Stimulated activated CD4-positive, alpha-beta T cell treated with anti-CD3 and anti-CD28 coated beads, Interleukin-4, amount 100 ng/mL, for 48 hours (primary cell): Measurements from ENCODE around the gene RGS10.

ENCODE experiments used
- DNase-seq, 2 donors: peaks; one replicate each; pipeline ENCODE4 v3.0.0-alpha.2; 2020; ENCODE audit warnings: low read depth in 2 of 2

RGS10 gene

GRCh38 chr10:119518176-119518575 lies 24.3 kb downstream of the RGS10 start:
- DNase-seq, result no peak

GRCh38 chr10:119517235-119518141 lies 25.0 kb downstream of the RGS10 start:
- DNase-seq, result peak; percentile 54 to 58

DNA sequence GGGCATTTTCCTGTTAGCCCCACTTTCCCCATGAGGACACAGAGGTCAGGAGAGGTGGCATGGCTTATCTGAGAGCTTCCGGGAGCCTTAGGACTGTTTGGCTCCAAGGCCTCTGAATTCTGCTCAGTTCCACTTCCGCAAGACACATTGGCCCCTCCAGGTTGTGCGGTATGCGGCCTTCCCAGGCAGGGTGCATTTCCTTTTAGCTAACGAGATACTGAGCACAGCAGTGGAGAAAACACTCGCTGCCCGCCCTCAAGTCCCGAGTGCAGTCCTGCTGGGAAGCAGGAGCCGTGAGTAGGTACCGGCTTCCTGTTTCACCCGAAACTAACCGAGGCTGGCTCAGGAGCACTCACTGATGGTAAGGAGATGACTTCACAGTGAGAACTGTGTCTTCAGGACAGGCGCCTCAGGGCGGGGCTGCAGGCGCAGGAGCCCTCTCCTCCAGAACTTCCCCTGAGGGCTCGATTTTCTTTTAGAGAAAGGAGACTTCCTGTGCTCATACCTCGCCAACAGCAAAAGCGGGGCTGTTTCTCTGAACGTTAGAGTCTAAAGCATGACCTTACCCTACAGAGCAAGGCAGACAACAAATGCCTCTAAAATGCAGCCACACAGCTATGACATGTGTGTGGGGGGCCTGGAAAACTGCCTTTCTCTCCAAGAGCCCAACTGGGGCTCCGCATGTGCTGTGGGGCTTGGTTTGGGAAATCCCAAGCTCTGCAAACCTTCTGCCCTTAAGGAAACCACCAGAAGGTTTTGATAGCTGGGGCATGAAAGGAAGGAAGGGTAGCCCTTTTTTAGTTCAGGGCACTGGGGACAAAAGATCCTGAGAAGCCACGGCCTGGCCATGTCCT lies 25.9 kb downstream of the RGS10 start:
- DNase-seq, result peak; percentile 58 to 65

GRCh38 chr10:119515511-119516045 lies 26.9 kb downstream of the RGS10 start:
- no peak for DNase-seq

GRCh38 chr10:119514819-119515218 lies 27.7 kb downstream of the RGS10 start:
- no peak for DNase-seq

DNA sequence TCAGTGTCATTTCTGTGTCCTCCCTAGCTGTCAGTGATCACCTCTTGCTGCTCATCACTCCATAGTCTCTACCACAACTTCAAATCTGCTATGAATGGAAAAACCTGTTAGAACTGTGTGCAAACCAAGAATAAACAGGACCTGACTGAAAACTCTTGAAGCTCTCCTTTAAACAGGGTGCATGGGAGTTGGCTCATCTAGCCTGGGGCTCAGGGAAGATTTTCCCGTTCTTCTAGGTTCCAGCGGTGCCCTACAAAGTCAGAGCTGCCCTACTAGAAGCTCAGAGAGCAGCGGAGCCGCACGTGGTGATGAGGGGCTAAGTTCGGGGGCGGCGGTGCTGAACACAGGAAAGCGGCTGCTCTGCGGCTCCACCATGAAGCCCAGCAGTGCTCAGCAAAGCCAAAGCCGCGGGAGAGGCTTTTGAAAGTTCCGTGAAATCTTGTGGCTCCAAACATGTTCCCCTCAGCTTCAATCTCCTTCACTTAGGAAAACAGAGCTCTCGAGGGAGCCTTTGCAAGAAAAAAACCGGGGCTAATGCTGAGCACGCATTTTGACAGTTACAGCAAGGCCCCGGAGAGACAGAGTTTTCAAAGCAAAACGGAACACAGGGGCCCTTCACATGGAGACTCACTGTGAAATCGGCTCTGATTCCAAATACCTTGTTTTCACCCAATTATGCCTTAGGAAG lies 30.5 kb downstream of the RGS10 start:
- DNase-seq, result no peak

- no peak for DNase-seq
These were observed 32.5 kb downstream of the RGS10 start for GRCh38 chr10:119509909-119510451.

DNA sequence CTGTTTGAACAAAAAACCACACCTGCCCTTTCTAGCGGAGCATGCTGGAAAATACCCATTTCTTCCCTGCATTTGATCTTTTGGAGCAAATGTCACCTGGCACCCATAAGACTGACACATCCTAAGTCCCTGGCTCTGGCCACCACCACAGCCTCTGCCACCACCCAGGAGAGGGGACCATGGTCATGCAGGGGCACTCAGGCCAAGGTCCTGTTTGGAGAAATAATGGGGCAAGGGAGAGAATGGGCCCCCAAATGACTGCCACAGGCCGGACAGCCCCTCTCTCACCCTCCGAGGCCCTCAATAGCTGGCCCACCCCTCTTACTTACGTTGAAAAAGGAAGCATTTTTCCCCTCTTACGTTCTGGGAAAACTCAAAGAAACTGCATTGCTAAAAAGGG lies 35.4 kb downstream of the RGS10 start:
- DNase-seq, result no peak

DNA sequence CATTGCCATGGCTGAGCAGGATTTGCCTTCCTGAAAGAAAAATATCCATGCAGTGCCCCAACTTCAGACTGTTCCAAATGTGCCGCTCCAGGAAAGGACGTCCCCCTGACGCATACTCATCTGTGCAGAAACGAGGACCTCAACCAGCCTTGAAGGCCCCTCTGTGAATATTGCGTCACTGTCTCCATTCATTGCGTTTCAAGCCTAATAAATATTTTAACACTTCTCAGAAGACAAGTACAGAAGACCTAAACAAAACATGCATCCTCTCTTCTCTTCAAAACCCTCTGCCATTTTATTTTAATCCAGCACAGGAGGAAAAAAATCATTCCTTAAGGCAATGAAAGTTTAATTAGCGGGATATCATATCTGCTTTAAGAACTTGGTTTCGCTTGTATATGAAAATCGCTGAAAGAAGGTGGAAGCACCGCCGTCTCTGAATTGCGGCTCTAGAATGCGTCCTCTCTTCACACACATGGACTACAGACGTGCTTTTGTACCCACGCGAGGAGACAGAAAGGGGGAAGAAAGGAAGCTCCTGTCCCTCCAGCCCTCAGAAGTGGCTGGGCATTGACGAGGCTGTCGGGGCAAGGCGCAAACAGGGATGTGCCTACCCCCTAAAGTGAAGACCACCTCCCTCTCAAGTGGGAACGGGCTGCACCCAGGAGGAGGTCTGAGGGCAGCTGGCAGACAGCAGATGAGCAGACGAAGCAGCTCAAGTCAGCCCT lies 36.8 kb downstream of the RGS10 start:
- DNase-seq, result no peak

- DNase-seq, result no peak
These were observed 37.4 kb downstream of the RGS10 start for GRCh38 chr10:119505131-119505551.

- DNase-seq, result no peak
These were observed 37.9 kb downstream of the RGS10 start for GRCh38 chr10:119504651-119505050.

DNA sequence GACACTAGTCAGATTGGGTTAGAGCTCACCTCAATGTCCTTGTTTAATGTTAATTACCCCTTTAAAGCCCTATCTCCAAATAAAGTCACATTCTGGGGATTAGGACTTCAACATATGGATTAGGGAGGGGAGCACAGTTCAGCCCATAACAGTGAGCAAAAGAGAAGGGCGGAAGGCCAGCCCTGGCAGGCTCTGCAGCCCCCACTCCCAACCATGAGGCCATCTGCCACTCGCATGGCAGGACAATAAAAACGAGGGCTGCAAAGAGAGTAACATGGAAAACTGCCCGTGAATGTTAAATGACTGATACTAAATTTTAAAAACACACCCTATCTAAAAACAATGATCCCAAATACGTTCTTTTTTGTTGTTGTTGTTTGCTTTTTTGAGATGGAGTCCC lies 38.7 kb downstream of the RGS10 start:
- DNase-seq, result no peak

DNA sequence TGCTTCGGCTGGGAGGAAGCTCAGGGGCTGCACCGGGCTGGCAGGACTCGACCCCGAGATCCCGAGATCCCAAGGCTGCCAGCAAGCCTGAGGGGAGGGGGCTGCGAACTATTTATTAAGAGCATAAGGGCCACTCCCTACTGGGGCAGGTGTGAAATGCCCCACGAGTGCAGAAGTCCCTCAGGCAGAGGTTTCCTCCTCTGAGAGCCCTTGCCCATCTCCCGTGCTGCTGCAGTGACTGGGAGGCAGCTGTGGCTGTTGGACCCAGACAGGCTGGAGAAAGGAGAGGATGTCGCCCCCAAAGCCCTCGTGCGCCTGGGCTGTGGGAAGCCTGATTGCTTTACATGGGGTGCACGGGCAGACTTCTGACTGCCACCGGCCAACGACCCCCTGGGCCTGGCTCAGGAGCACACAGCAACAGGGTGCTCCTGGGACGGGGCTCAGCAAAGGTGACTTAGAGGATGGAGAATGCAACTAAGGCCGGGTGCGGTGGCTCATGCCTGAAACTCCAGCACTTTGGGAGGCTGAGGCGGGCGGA lies 39.8 kb downstream of the RGS10 start:
- DNase-seq, result no peak

DNA sequence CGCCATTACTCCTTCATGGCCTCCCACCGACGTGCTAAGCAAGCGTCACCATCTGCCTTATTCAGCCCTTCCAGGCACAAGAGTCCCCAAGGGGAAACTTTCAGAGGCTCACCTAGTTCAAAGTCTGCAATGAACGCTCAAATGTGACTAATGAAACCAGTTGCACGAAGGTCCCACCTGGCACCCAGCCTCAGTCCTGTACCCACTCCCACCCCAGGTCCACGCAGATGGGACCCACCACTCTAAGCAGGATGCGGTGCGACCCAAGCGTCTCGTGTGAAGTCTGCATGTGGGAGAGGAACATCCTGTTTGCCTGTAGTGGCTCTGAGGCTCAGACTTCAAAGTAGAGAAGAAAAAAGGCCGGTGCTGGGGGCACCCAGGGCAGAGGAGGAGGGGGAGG lies 40.3 kb downstream of the RGS10 start:
- peak; percentile 59 to 60 for DNase-seq

DNA sequence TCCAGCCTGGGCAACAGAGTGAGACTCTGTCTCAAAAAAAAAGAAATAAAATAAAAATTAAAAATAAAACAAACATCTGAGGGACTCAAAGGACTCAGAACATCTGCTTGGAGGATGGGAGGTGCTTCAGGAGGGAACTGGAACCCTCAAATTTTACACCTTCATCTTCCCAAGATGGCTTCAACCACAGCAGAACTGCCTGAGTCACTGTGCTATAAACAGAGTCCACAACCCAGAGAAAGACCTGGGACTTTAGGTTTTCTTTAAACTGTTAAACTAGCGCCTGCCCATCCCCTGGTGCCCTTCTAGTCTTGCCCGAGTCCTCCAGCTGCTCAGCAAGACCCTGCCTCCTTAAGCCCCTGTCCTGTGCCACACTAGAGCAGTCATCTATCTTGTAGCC lies 40.8 kb downstream of the RGS10 start:
- no peak for DNase-seq

- no peak for DNase-seq
These were observed 41.7 kb downstream of the RGS10 start for GRCh38 chr10:119500821-119501220.

DNA sequence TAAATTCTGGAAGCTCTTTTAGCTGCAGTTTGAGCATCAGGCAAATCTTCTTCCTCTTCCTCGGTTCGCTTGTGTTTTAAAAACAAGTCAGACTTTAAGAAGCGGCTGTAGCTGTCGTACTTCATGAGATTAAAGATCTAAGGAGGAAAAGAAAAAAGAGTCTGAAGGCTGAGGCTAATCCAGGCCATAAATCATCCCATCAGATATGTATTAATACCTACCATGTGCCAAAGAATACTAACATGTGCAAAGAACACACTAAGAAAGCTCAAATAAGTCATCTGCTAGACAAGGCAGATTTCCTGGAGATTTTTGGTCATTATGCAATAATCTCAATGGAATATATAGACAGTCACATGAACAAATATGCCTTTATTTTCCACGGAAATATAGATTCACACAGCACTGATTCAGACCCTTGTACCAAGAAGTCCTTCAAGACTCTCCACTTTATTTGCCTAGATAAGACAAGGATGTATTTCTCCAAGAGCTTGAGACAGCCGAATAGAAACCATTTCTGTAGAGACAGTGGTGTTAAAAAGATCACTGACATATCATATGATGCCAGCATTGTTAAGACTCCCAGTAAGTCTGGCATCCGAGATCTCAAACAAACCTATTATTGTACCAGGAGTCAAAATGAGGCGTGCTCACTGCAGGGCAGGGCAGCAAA lies 42.3 kb downstream of the RGS10 start:
- no peak for DNase-seq

DNA sequence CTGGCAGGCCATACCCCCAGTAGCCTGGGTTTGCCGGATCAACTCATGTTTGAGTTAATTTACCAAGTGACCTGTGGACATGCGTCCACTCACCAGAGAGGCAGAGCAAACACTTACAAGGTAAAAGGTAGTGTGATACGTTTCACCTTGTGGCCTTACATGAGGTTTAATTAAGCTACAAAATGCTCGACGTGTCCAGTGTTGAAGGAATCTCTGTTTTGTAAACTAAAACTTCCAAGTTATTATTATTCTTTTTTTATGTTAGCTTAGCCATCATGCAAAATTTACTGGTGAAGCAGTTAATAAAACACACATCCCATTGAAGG lies 42.9 kb downstream of the RGS10 start:
- DNase-seq, result no peak

- DNase-seq, result no peak
These were observed 43.4 kb downstream of the RGS10 start for GRCh38 chr10:119498889-119499676.
